ENCODE measurements around the gene SAMHD1.

Gene SAMHD1

DNA sequence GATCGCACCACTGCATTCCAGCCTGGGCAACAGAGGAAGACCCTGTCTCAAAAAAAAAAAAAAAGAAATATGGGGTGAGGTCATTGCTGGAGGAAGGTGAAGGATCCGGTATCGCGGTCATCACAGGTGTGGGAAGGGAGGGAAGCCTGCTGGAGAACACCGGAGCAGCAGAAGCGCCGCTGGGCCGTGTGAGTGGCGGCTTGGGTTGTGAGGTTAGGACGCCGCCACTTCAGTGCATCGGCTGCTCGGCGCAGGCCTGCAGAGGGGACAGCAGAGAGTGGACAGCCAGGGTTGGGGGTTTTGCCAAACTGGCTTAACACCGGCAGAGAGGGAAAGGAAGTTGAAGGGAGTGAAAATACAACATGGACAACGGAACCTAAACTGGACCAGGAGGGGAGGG, 70.2 kb downstream of the SAMHD1 start:
- Histone ChIP-seq H4K91ac (ENCODE audit: low read depth, low read length, poor library complexity) (no peak overlapping the region), H3K27me3 (ENCODE audit: control insufficient read depth in 3 of 3, insufficient read depth in 3 of 3, low read depth in 1 of 3, low read length in 3 of 3) (peaks cover 0 to 14% (median 3%) of the 10 kb centered on the region in 3 experiments), H2AK5ac (ENCODE audit: low read depth, low read length) (no peak overlapping the region), H3K4ac (ENCODE audit: low read length) (no peak overlapping the region), H3K4me1 (ENCODE audit: control insufficient read depth in 2 of 2, insufficient read depth in 1 of 2, low read depth in 1 of 2, low read length in 2 of 2) (no peaks in the 10 kb centered on the region), H3K36me3 (replicated peaks in 1 of 2; ENCODE audit: control insufficient read depth in 2 of 2, insufficient read depth in 2 of 2, low read length in 2 of 2) (no peaks in the 10 kb centered on the region), H3K4me2 (ENCODE audit: insufficient read depth, low read length, poor library complexity, severe bottlenecking) (no peak overlapping the region), H2BK12ac (ENCODE audit: low read length) (no peak overlapping the region), H3K9me3 (replicated peaks in 1 of 2; ENCODE audit: control insufficient read depth in 2 of 2, insufficient read depth in 1 of 2, low read depth in 1 of 2, low read length in 2 of 2) (peaks cover 0 to 2% of the 10 kb centered on the region in 2 donors), H3K14ac (ENCODE audit: low read length) (no peak overlapping the region), H2BK5ac (ENCODE audit: low read length) (no peak overlapping the region), H2BK15ac (ENCODE audit: low read length) (no peak overlapping the region), H3K23ac (ENCODE audit: low read depth, low read length, poor library complexity) (no peak overlapping the region), H3K27ac (replicated peaks; ENCODE audit: low read length) (no peak overlapping the region), H3K18ac (ENCODE audit: low read length) (no peak overlapping the region), H3K79me1 (ENCODE audit: low read depth, low read length) (no peaks in the 10 kb centered on the region), H2BK120ac (ENCODE audit: low read depth, low read length) (no peak overlapping the region), H4K8ac (ENCODE audit: low read depth, low read length) (no peak overlapping the region), H2AFZ (ENCODE audit: low read length) (no peak overlapping the region), H3K4me3 (ENCODE audit: low read length in 2 of 2) (no peak overlapping the region), H3K9ac (ENCODE audit: low read depth, low read length, poor library complexity) (no peak overlapping the region)
- no CpG with 5 or more reads among the region's 16 CpGs for WGBS, 2 donors (ENCODE audit: extremely low coverage in 2 of 2, insufficient read length in 2 of 2, insufficient replicate concordance in 1 of 2)
- no peak for DNase-seq (ENCODE audit: low spot score)

DNA sequence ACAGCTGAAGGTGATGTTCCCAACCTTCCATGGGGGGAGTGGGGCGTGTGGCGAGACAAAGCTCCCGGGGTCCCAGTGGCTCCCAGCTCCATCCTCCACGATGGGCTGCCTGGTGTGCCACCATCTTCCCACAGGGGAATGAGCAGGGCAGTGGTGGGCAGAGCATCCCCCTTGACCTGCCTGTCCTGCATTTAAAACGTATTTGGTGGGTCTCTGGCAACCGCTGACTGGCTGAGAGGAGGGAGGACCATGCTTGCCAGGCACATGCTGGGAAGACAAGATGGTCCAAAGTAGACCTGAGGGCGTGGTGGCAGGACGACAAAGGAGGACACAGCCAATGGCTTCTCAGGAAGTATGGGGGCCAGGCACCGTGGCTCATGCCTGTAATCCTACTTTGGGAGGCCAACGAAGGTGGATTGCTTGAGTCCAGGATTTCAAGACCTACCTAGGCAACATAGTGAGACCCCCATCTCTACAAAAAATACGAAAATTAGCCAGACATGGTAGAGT, 70.7 kb downstream of the SAMHD1 start:
- Histone ChIP-seq H3K18ac (ENCODE audit: low read length) (peak overlapping the region; percentile 58), H3K27ac (replicated peaks; ENCODE audit: low read length) (no peak overlapping the region), H3K23ac (ENCODE audit: low read depth, low read length, poor library complexity) (peak overlapping the region; percentile 48), H3K9ac (ENCODE audit: low read depth, low read length, poor library complexity) (no peak overlapping the region), H2BK15ac (ENCODE audit: low read length) (no peak overlapping the region), H3K4ac (ENCODE audit: low read length) (no peak overlapping the region), H2AFZ (ENCODE audit: low read length) (peak overlapping the region; percentile 18), H3K27me3 (ENCODE audit: control insufficient read depth in 3 of 3, insufficient read depth in 3 of 3, low read depth in 1 of 3, low read length in 3 of 3) (peaks cover 0 to 14% (median 3%) of the 10 kb centered on the region in 3 experiments), H3K79me1 (ENCODE audit: low read depth, low read length) (no peaks in the 10 kb centered on the region), H2BK120ac (ENCODE audit: low read depth, low read length) (no peak overlapping the region), H4K91ac (ENCODE audit: low read depth, low read length, poor library complexity) (no peak overlapping the region), H3K4me2 (ENCODE audit: insufficient read depth, low read length, poor library complexity, severe bottlenecking) (no peak overlapping the region), H3K4me1 (ENCODE audit: control insufficient read depth in 2 of 2, insufficient read depth in 1 of 2, low read depth in 1 of 2, low read length in 2 of 2) (no peaks in the 10 kb centered on the region), H3K9me3 (replicated peaks in 1 of 2; ENCODE audit: control insufficient read depth in 2 of 2, insufficient read depth in 1 of 2, low read depth in 1 of 2, low read length in 2 of 2) (peaks cover 0 to 2% of the 10 kb centered on the region in 2 donors), H2BK5ac (ENCODE audit: low read length) (no peak overlapping the region), H3K14ac (ENCODE audit: low read length) (peak overlapping the region; percentile 43), H4K8ac (ENCODE audit: low read depth, low read length) (no peak overlapping the region), H3K36me3 (replicated peaks in 1 of 2; ENCODE audit: control insufficient read depth in 2 of 2, insufficient read depth in 2 of 2, low read length in 2 of 2) (no peaks in the 10 kb centered on the region), H2AK5ac (ENCODE audit: low read depth, low read length) (no peak overlapping the region), H3K4me3 (ENCODE audit: low read length in 2 of 2) (no peak overlapping the region), H2BK12ac (ENCODE audit: low read length) (no peak overlapping the region)
- no peak for DNase-seq (ENCODE audit: low spot score)
- WGBS, 2 donors (ENCODE audit: extremely low coverage in 2 of 2, insufficient read length in 2 of 2, insufficient replicate concordance in 1 of 2), result no CpG with 5 or more reads among the region's 11 CpGs

DNA sequence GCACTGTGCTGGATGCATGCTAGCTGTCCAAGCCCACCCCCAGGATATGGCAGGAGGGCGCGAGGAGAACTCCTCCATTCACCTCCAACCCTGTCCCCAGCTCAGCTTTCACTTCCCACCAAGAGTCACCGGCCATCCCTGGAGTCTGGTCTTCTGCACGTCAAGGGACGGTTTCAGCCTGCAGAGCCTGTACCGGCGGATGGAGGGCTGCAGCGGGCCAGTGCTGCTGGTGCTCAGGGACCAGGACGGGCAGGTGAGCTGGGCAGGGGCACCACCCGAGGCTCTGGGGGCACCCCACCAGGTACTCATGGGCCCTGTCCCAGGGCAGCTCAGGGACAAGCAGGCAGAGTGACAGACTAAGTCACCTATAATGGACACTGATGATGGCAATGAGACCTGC, 72.6 kb downstream of the SAMHD1 start:
- no peaks in the 10 kb centered on the region for H3K4me1 ChIP-seq (ENCODE audit: control insufficient read depth in 2 of 2, insufficient read depth in 1 of 2, low read depth in 1 of 2, low read length in 2 of 2)
- H3K9ac ChIP-seq (ENCODE audit: low read depth, low read length, poor library complexity), result no peak overlapping the region
- H4K91ac ChIP-seq (ENCODE audit: low read depth, low read length, poor library complexity), result no peak overlapping the region
- H2BK120ac ChIP-seq (ENCODE audit: low read depth, low read length), result no peak overlapping the region
- H3K23ac ChIP-seq (ENCODE audit: low read depth, low read length, poor library complexity), result no peak overlapping the region
- H3K27ac ChIP-seq (replicated peaks; ENCODE audit: low read length), result no peak overlapping the region
- H2AFZ ChIP-seq (ENCODE audit: low read length), result no peak overlapping the region
- no peak overlapping the region for H4K8ac ChIP-seq (ENCODE audit: low read depth, low read length)
- WGBS, 2 donors (ENCODE audit: extremely low coverage in 2 of 2, insufficient read length in 2 of 2, insufficient replicate concordance in 1 of 2), result no CpG with 5 or more reads among the region's 10 CpGs
- H3K14ac ChIP-seq (ENCODE audit: low read length), result no peak overlapping the region
- peak overlapping the region; percentile 36 for H2AK5ac ChIP-seq (ENCODE audit: low read depth, low read length)
- H3K4ac ChIP-seq (ENCODE audit: low read length), result no peak overlapping the region
- H2BK12ac ChIP-seq (ENCODE audit: low read length), result no peak overlapping the region
- H3K4me3 ChIP-seq (ENCODE audit: low read length in 2 of 2), result no peak overlapping the region
- no peaks in the 10 kb centered on the region for H3K79me1 ChIP-seq (ENCODE audit: low read depth, low read length)
- no peak for DNase-seq (ENCODE audit: low spot score)
- no peak overlapping the region for H2BK5ac ChIP-seq (ENCODE audit: low read length)
- peaks cover 0 to 2% of the 10 kb centered on the region in 2 donors for H3K9me3 ChIP-seq (replicated peaks in 1 of 2; ENCODE audit: control insufficient read depth in 2 of 2, insufficient read depth in 1 of 2, low read depth in 1 of 2, low read length in 2 of 2)
- no peaks in the 10 kb centered on the region for H3K36me3 ChIP-seq (replicated peaks in 1 of 2; ENCODE audit: control insufficient read depth in 2 of 2, insufficient read depth in 2 of 2, low read length in 2 of 2)
- no peak overlapping the region for H2BK15ac ChIP-seq (ENCODE audit: low read length)
- no peak overlapping the region for H3K4me2 ChIP-seq (ENCODE audit: insufficient read depth, low read length, poor library complexity, severe bottlenecking)
- peaks cover 0 to 14% (median 3%) of the 10 kb centered on the region in 3 experiments for H3K27me3 ChIP-seq (ENCODE audit: control insufficient read depth in 3 of 3, insufficient read depth in 3 of 3, low read depth in 1 of 3, low read length in 3 of 3)
- peak overlapping the region; percentile 18 for H3K18ac ChIP-seq (ENCODE audit: low read length)

DNA sequence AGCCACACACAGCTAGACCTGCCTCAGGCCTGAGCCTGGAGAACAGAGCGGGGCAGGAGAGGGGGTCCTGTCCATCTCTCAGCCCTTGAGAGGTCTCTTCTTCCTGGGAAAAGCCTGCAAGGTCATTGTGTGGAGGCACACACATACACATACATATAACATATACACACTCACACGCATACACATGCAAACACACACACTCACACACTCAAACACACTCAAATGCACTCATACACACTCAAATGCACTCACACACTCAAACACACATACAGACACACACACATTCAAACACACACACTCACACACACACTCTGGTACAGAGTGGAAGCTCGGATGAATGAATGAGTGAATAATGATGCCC, 75.1 kb downstream of the SAMHD1 start:
- H3K9ac ChIP-seq (ENCODE audit: low read depth, low read length, poor library complexity), result no peak overlapping the region

More for the DNA sequence above, 75.1 kb downstream of the SAMHD1 start:
- Histone ChIP-seq H4K8ac (ENCODE audit: low read depth, low read length) (peak overlapping the region; percentile 19), H2BK12ac (ENCODE audit: low read length) (no peak overlapping the region), H3K18ac (ENCODE audit: low read length) (no peak overlapping the region), H3K4me3 (ENCODE audit: low read length in 2 of 2) (no peak overlapping the region), H3K9me3 (replicated peaks in 1 of 2; ENCODE audit: control insufficient read depth in 2 of 2, insufficient read depth in 1 of 2, low read depth in 1 of 2, low read length in 2 of 2) (peaks cover 0 to 2% of the 10 kb centered on the region in 2 donors), H2AK5ac (ENCODE audit: low read depth, low read length) (peak overlapping the region; percentile 20), H2BK5ac (ENCODE audit: low read length) (no peak overlapping the region), H3K23ac (ENCODE audit: low read depth, low read length, poor library complexity) (peak overlapping the region; percentile 9), H3K79me1 (ENCODE audit: low read depth, low read length) (no peaks in the 10 kb centered on the region), H4K91ac (ENCODE audit: low read depth, low read length, poor library complexity) (peak overlapping the region; percentile 38), H3K4ac (ENCODE audit: low read length) (no peak overlapping the region), H3K27me3 (ENCODE audit: control insufficient read depth in 3 of 3, insufficient read depth in 3 of 3, low read depth in 1 of 3, low read length in 3 of 3) (peaks cover 0 to 11% (median 3%) of the 10 kb centered on the region in 3 experiments), H3K4me2 (ENCODE audit: insufficient read depth, low read length, poor library complexity, severe bottlenecking) (no peak overlapping the region), H3K14ac (ENCODE audit: low read length) (no peak overlapping the region), H3K4me1 (ENCODE audit: control insufficient read depth in 2 of 2, insufficient read depth in 1 of 2, low read depth in 1 of 2, low read length in 2 of 2) (no peaks in the 10 kb centered on the region), H2AFZ (ENCODE audit: low read length) (peak overlapping the region; percentile 35), H2BK120ac (ENCODE audit: low read depth, low read length) (no peak overlapping the region), H2BK15ac (ENCODE audit: low read length) (peak overlapping the region; percentile 3), H3K36me3 (replicated peaks in 1 of 2; ENCODE audit: control insufficient read depth in 2 of 2, insufficient read depth in 2 of 2, low read length in 2 of 2) (no peaks in the 10 kb centered on the region), H3K27ac (replicated peaks; ENCODE audit: low read length) (no peak overlapping the region)
- DNase-seq (ENCODE audit: low spot score), result no peak
- 100% methylated on average over 1 of the region's 3 CpGs; no CpG with 5 or more reads in 1 of the 2 donors for WGBS, 2 donors (ENCODE audit: extremely low coverage in 2 of 2, insufficient read length in 2 of 2, insufficient replicate concordance in 1 of 2)

Measured in neuronal stem cell (in vitro differentiated cells).